Endothelial cell of umbilical vein (primary cell): Measurements from ENCODE around the gene PAX8.

ENCODE experiments used
- EZH2 ChIP-seq: IDR thresholded peaks from 2 replicates; pipeline ENCODE4 v1.6.1; 2012; ENCODE audit warnings: borderline replicate concordance, low read depth, mild to moderate bottlenecking, moderate library complexity, low read length, inconsistent platforms; ENCODE audit not compliant: severe bottlenecking
- JUN ChIP-seq: IDR thresholded peaks from 2 replicates; pipeline ENCODE4 v1.6.1; 2011; ENCODE audit warnings: borderline replicate concordance, low read depth; ENCODE audit not compliant: insufficient read length, insufficient read depth
- POLR2A ChIP-seq: IDR thresholded peaks from 2 replicates; pipeline ENCODE4 v1.6.1; 2012; ENCODE audit warnings: low read depth, mild to moderate bottlenecking, control low read depth, low read length
- POLR2AphosphoS5 ChIP-seq: IDR thresholded peaks from 2 replicates; pipeline ENCODE4 v1.6.1; 2012; ENCODE audit warnings: low read depth, mild to moderate bottlenecking, control low read depth, low read length, moderate library complexity; ENCODE audit not compliant: insufficient read depth
- TF ChIP-seq, protein P1 (sequence below), 2 donors: IDR thresholded peaks; 1 replicate in 1 of 2; 2 replicates in 1 of 2; pipeline ENCODE4 v1.5.1; 2011; ENCODE audit warnings: low read length in 2 of 2, mild to moderate bottlenecking in 2 of 2, moderate library complexity in 2 of 2, control low read depth in 1 of 2, inconsistent platforms in 1 of 2, low read depth in 1 of 2; ENCODE audit not compliant: insufficient read depth in 1 of 2; ENCODE audit errors: extremely low read depth in 1 of 2

- TF ChIP-seq, protein P1, sequence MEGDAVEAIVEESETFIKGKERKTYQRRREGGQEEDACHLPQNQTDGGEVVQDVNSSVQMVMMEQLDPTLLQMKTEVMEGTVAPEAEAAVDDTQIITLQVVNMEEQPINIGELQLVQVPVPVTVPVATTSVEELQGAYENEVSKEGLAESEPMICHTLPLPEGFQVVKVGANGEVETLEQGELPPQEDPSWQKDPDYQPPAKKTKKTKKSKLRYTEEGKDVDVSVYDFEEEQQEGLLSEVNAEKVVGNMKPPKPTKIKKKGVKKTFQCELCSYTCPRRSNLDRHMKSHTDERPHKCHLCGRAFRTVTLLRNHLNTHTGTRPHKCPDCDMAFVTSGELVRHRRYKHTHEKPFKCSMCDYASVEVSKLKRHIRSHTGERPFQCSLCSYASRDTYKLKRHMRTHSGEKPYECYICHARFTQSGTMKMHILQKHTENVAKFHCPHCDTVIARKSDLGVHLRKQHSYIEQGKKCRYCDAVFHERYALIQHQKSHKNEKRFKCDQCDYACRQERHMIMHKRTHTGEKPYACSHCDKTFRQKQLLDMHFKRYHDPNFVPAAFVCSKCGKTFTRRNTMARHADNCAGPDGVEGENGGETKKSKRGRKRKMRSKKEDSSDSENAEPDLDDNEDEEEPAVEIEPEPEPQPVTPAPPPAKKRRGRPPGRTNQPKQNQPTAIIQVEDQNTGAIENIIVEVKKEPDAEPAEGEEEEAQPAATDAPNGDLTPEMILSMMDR (IDR thresholded peaks at IDR 0.05; ENCODE audit: extremely low read depth in 1 of 2, insufficient read depth in 1 of 2, low read depth in 1 of 2, low read length in 2 of 2), result no peak
- TF ChIP-seq POLR2A (no peak), EZH2 (no peak), POLR2AphosphoS5 (no peak), JUN (no peak)
Measured at GRCh38 chr2:113173542-113174375, 105.0 kb downstream of the PAX8 start, which contains the start of gene PSD4.
